ENCODE measurements around the gene ZNF775. TPM values are rescaled to one million over a fixed set of nuclear protein-coding genes. Genes with fewer than 3 reads are reported as not detected.

ZNF775 gene
- total and polyA plus RNA-seq, 5 experiments from 2014 or later: 1.5 to 7.6 (median 5.6) TPM

- no peaks in the 10 kb centered on the region for H3K36me3 Mint-ChIP-seq
- no peaks in the 10 kb centered on the region for H3K9me3 Mint-ChIP-seq
- peak in 1 of 10 donors; percentile 17 for DNase-seq
- peak overlapping the region in 1 of 10 donors; percentile 48 for H3K27ac Mint-ChIP-seq
- no peak overlapping the region for H3K4me3 Mint-ChIP-seq
- POLR2A ChIA-PET: interaction anchor here (0.7 kb wide), 1 partner anchor 91 kb away, joined by 3 read pairs; no protein-coding TSS in a partner anchor
- peak in 1 of 2 donors; percentile 47 for ATAC-seq
- no peaks in the 10 kb centered on the region for H3K27me3 Mint-ChIP-seq
- peaks cover 6 to 35% (median 11%) of the 10 kb centered on the region in 4 donors for H3K4me1 Mint-ChIP-seq
These were observed 49.7 kb downstream of the ZNF775 start for GRCh38 chr7:150428671-150429451.

GRCh38 chr7:150429699-150430098 lies 50.6 kb downstream of the ZNF775 start:
- Mint-ChIP-seq H3K9me3 (no peaks in the 10 kb centered on the region), H3K4me1 (peaks cover 6 to 43% (median 11%) of the 10 kb centered on the region in 4 donors), H3K27me3 (no peaks in the 10 kb centered on the region), H3K36me3 (no peaks in the 10 kb centered on the region), H3K27ac (peak overlapping the region in 2 of 10 donors; percentile 28 to 37), H3K4me3 (no peak overlapping the region)
- no peak for DNase-seq
- POLR2A ChIA-PET: interaction anchor here (0.6 kb wide), 1 partner anchor 63 kb away, joined by 5 read pairs; no protein-coding TSS in a partner anchor
- ATAC-seq: no peak

- H3K9me3 Mint-ChIP-seq: no peaks in the 10 kb centered on the region
- POLR2A ChIA-PET: interaction anchor here (0.6 to 1.0 kb wide), 3 partner anchors 62 to 313 kb away, joined by 3 to 5 read pairs (median 3); partner anchors contain the start of gene REPIN1
- DNase-seq: peak in 1 of 10 donors; percentile 7
- H3K4me3 Mint-ChIP-seq: no peak overlapping the region
- no peak overlapping the region for H3K27ac Mint-ChIP-seq
- H3K27me3 Mint-ChIP-seq: no peaks in the 10 kb centered on the region
- no peak for ATAC-seq
- H3K36me3 Mint-ChIP-seq: no peaks in the 10 kb centered on the region
- peaks cover 6 to 52% (median 11%) of the 10 kb centered on the region in 4 donors for H3K4me1 Mint-ChIP-seq
These were observed 51.4 kb downstream of the ZNF775 start for GRCh38 chr7:150430465-150431085.

GRCh38 chr7:150431839-150432658 lies 52.9 kb downstream of the ZNF775 start:
- H3K36me3 Mint-ChIP-seq: no peaks in the 10 kb centered on the region
- POLR2A ChIA-PET: interaction anchor here (1.1 kb wide), 1 partner anchor 382 kb away, joined by 3 read pairs; no protein-coding TSS in a partner anchor
- peaks cover 6 to 62% (median 12%) of the 10 kb centered on the region in 4 donors for H3K4me1 Mint-ChIP-seq
- ATAC-seq: no peak
- H3K4me3 Mint-ChIP-seq: peak overlapping the region in 1 of 10 donors; percentile 17
- no peak for DNase-seq
- H3K27ac Mint-ChIP-seq: peak overlapping the region in 3 of 10 donors; percentile 28 to 76 (median 51)
- H3K27me3 Mint-ChIP-seq: no peaks in the 10 kb centered on the region
- no peaks in the 10 kb centered on the region for H3K9me3 Mint-ChIP-seq

GRCh38 chr7:150432915-150433892 lies 54.1 kb downstream of the ZNF775 start:
- POLR2A ChIA-PET: interaction anchor here (0.7 kb wide), 1 partner anchor 309 kb away, joined by 4 read pairs; no protein-coding TSS in a partner anchor
- no peaks in the 10 kb centered on the region for H3K36me3 Mint-ChIP-seq
- peak overlapping the region in 2 of 10 donors; percentile 12 to 74 for H3K4me3 Mint-ChIP-seq
- H3K9me3 Mint-ChIP-seq: no peaks in the 10 kb centered on the region
- DNase-seq: no peak
- peak overlapping the region in 3 of 10 donors; percentile 43 to 76 (median 54) for H3K27ac Mint-ChIP-seq
- no peaks in the 10 kb centered on the region for H3K27me3 Mint-ChIP-seq
- H3K4me1 Mint-ChIP-seq: peaks cover 6 to 58% (median 12%) of the 10 kb centered on the region in 4 donors
- ATAC-seq: no peak

GRCh38 chr7:150434240-150434639 lies 55.1 kb downstream of the ZNF775 start:
- H3K4me3 Mint-ChIP-seq: peak overlapping the region in 1 of 10 donors; percentile 39
- peak overlapping the region in 1 of 10 donors; percentile 80 for H3K27ac Mint-ChIP-seq
- POLR2A ChIA-PET: interaction anchor here (0.7 kb wide), 1 partner anchor 308 kb away, joined by 4 read pairs; no protein-coding TSS in a partner anchor
- H3K36me3 Mint-ChIP-seq: no peaks in the 10 kb centered on the region
- ATAC-seq (no peak), DNase-seq (no peak)
- H3K4me1 Mint-ChIP-seq: peaks cover 6 to 52% (median 8%) of the 10 kb centered on the region in 4 donors
- no peaks in the 10 kb centered on the region for H3K9me3 Mint-ChIP-seq
- no peaks in the 10 kb centered on the region for H3K27me3 Mint-ChIP-seq

GRCh38 chr7:150435047-150435389 lies 55.9 kb downstream of the ZNF775 start:
- H3K36me3 Mint-ChIP-seq: no peaks in the 10 kb centered on the region
- ATAC-seq (no peak), DNase-seq (no peak)
- H3K27ac Mint-ChIP-seq: peak overlapping the region in 2 of 10 donors; percentile 53 to 80
- peaks cover 0 to 1% (median 0%) of the 10 kb centered on the region in 9 donors for H3K9me3 Mint-ChIP-seq
- no peak overlapping the region for H3K4me3 Mint-ChIP-seq
- H3K4me1 Mint-ChIP-seq: peaks cover 9 to 50% (median 11%) of the 10 kb centered on the region in 4 donors
- POLR2A ChIA-PET: no interaction called here
- no peaks in the 10 kb centered on the region for H3K27me3 Mint-ChIP-seq

- POLR2A ChIA-PET: no interaction called here
- peak in 1 of 10 donors; percentile 53 for DNase-seq
- Mint-ChIP-seq H3K9me3 (peaks cover 0 to 2% (median 0%) of the 10 kb centered on the region in 9 donors), H3K4me3 (peak overlapping the region in 1 of 10 donors; percentile 40), H3K27ac (peak overlapping the region in 3 of 10 donors; percentile 53 to 80 (median 64)), H3K36me3 (no peaks in the 10 kb centered on the region), H3K4me1 (peaks cover 9 to 55% (median 15%) of the 10 kb centered on the region in 4 donors), H3K27me3 (no peaks in the 10 kb centered on the region)
- ATAC-seq: peak in 1 of 2 donors; percentile 73
These were observed 56.4 kb downstream of the ZNF775 start for GRCh38 chr7:150435390-150436073.

GRCh38 chr7:150439967-150440366 lies 60.8 kb downstream of the ZNF775 start:
- Mint-ChIP-seq H3K27me3 (no peaks in the 10 kb centered on the region), H3K4me1 (peaks cover 7 to 30% (median 11%) of the 10 kb centered on the region in 4 donors), H3K9me3 (peaks cover 0 to 12% (median 8%) of the 10 kb centered on the region in 9 donors), H3K27ac (peak overlapping the region in 6 of 10 donors; percentile 1 to 60 (median 18)), H3K36me3 (peaks cover 0 to 9% (median 3%) of the 10 kb centered on the region in 3 donors), H3K4me3 (peak overlapping the region in 1 of 10 donors; percentile 5)
- peak in 1 of 2 donors; percentile 41 for ATAC-seq
- no peak for DNase-seq
- POLR2A ChIA-PET: no interaction called here

GRCh38 chr7:150441524-150441923 lies 62.4 kb downstream of the ZNF775 start:
- POLR2A ChIA-PET: no interaction called here
- H3K27me3 Mint-ChIP-seq: no peaks in the 10 kb centered on the region
- peaks cover 0 to 12% (median 8%) of the 10 kb centered on the region in 9 donors for H3K9me3 Mint-ChIP-seq
- ATAC-seq (no peak), DNase-seq (no peak)
- peaks cover 7 to 21% (median 15%) of the 10 kb centered on the region in 4 donors for H3K4me1 Mint-ChIP-seq
- no peak overlapping the region for H3K27ac Mint-ChIP-seq
- peaks cover 0 to 9% (median 3%) of the 10 kb centered on the region in 3 donors for H3K36me3 Mint-ChIP-seq
- no peak overlapping the region for H3K4me3 Mint-ChIP-seq

- POLR2A ChIA-PET: no interaction called here
- peaks cover 0 to 9% (median 3%) of the 10 kb centered on the region in 3 donors for H3K36me3 Mint-ChIP-seq
- no peak overlapping the region for H3K4me3 Mint-ChIP-seq
- DNase-seq: no peak
- H3K9me3 Mint-ChIP-seq: peaks cover 0 to 12% (median 8%) of the 10 kb centered on the region in 9 donors
- H3K27me3 Mint-ChIP-seq: no peaks in the 10 kb centered on the region
- H3K4me1 Mint-ChIP-seq: peaks cover 9 to 27% (median 23%) of the 10 kb centered on the region in 4 donors
- H3K27ac Mint-ChIP-seq: no peak overlapping the region
- no peak for ATAC-seq
These were observed 63.7 kb downstream of the ZNF775 start for GRCh38 chr7:150442811-150443210.
